ENCODE measurements around the gene OSGEP. TPM values are rescaled to one million over a fixed set of nuclear protein-coding genes. Genes with fewer than 3 reads are reported as not detected.

OSGEP gene
- total and polyA plus RNA-seq, 2 of the 13 experiments (the other 11 are each of a cell fraction or from before 2014, with no cell fraction given), result 39.7 to 41.1 TPM

GRCh38 chr14:20454516-20455354 lies at the start of gene OSGEP, which contains the start of gene APEX1 (continued):
- TF ChIP-seq, protein P1, sequence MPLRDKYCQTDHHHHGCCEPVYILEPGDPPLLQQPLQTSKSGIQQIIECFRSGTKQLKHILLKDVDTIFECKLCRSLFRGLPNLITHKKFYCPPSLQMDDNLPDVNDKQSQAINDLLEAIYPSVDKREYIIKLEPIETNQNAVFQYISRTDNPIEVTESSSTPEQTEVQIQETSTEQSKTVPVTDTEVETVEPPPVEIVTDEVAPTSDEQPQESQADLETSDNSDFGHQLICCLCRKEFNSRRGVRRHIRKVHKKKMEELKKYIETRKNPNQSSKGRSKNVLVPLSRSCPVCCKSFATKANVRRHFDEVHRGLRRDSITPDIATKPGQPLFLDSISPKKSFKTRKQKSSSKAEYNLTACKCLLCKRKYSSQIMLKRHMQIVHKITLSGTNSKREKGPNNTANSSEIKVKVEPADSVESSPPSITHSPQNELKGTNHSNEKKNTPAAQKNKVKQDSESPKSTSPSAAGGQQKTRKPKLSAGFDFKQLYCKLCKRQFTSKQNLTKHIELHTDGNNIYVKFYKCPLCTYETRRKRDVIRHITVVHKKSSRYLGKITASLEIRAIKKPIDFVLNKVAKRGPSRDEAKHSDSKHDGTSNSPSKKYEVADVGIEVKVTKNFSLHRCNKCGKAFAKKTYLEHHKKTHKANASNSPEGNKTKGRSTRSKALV (CRISPR knock-in tag; IDR thresholded peaks at IDR 0.05), result peak; percentile 21
- TF ChIP-seq TAF1 (CRISPR knock-in tag; IDR thresholded peaks at IDR 0.05) (peak; percentile 91), CBX2 (IDR thresholded peaks at IDR 0.05; ENCODE audit: low read depth, low read length) (no peak), CBX2 (CRISPR knock-in tag; IDR thresholded peaks at IDR 0.05; ENCODE audit: low read depth) (0 out of 2 replicates have a peak, but pooled peaks have one; percentile 95), ZNF296 (CRISPR knock-in tag; conservative IDR thresholded peaks at IDR 0.05) (no peak; the same call in 1 of the 2 replicates), PREB (CRISPR knock-in tag; IDR thresholded peaks at IDR 0.05) (no peak), SKIL (CRISPR knock-in tag; IDR thresholded peaks at IDR 0.05; ENCODE audit: borderline replicate concordance) (no peak), SMYD3 (CRISPR knock-in tag; IDR thresholded peaks at IDR 0.05) (peak; percentile 95), DRAP1 (CRISPR knock-in tag; IDR thresholded peaks at IDR 0.05) (peak; percentile 95), NCOA1 (CRISPR knock-in tag; IDR thresholded peaks at IDR 0.05) (no peak), HOXA9 (CRISPR knock-in tag; IDR thresholded peaks at IDR 0.05; ENCODE audit: borderline replicate concordance) (no peak), HOXA7 (CRISPR knock-in tag; IDR thresholded peaks at IDR 0.05) (no peak), TEAD3 (CRISPR knock-in tag; optimal IDR thresholded peaks at IDR 0.05; ENCODE audit: borderline replicate concordance) (peak; percentile 35), ZNF558 (CRISPR knock-in tag; IDR thresholded peaks at IDR 0.05; ENCODE audit: borderline replicate concordance) (0 out of 2 replicates have a peak, but pooled peaks have one; percentile 65), ZNF263 (CRISPR knock-in tag; IDR thresholded peaks at IDR 0.05) (peak; percentile 56), ETV5 (CRISPR knock-in tag; IDR thresholded peaks at IDR 0.05; ENCODE audit: borderline replicate concordance) (peak; percentile 42; the same call in 1 of the 2 replicates)
- TF ChIP-seq, protein P2, sequence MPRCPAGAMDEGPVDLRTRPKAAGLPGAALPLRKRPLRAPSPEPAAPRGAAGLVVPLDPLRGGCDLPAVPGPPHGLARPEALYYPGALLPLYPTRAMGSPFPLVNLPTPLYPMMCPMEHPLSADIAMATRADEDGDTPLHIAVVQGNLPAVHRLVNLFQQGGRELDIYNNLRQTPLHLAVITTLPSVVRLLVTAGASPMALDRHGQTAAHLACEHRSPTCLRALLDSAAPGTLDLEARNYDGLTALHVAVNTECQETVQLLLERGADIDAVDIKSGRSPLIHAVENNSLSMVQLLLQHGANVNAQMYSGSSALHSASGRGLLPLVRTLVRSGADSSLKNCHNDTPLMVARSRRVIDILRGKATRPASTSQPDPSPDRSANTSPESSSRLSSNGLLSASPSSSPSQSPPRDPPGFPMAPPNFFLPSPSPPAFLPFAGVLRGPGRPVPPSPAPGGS (CRISPR knock-in tag; IDR thresholded peaks at IDR 0.05), result no peak
- TF ChIP-seq, protein P3, sequence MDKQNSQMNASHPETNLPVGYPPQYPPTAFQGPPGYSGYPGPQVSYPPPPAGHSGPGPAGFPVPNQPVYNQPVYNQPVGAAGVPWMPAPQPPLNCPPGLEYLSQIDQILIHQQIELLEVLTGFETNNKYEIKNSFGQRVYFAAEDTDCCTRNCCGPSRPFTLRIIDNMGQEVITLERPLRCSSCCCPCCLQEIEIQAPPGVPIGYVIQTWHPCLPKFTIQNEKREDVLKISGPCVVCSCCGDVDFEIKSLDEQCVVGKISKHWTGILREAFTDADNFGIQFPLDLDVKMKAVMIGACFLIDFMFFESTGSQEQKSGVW (CRISPR knock-in tag; IDR thresholded peaks at IDR 0.05; ENCODE audit: borderline replicate concordance), result no peak
- TF ChIP-seq, protein P4, sequence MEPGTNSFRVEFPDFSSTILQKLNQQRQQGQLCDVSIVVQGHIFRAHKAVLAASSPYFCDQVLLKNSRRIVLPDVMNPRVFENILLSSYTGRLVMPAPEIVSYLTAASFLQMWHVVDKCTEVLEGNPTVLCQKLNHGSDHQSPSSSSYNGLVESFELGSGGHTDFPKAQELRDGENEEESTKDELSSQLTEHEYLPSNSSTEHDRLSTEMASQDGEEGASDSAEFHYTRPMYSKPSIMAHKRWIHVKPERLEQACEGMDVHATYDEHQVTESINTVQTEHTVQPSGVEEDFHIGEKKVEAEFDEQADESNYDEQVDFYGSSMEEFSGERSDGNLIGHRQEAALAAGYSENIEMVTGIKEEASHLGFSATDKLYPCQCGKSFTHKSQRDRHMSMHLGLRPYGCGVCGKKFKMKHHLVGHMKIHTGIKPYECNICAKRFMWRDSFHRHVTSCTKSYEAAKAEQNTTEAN (CRISPR knock-in tag; conservative IDR thresholded peaks at IDR 0.05), result peak; percentile 50; the same call in 1 of the 2 replicates
